Adrenal gland (tissue), 12 donors: ENCODE measurements around the gene MRGPRF. TPM values are rescaled to one million over a fixed set of nuclear protein-coding genes. Genes with fewer than 3 reads are reported as not detected.

ENCODE experiments used
- DNase-seq, 7 donors: peaks; one replicate each; pipeline ENCODE4 v3.0.0-alpha.2; 2019 to 2020
- H3K27ac ChIP-seq, 5 donors: fragments of 200-600 bp; sonication (generic) in 4 of 5; 1 replicate in 3 of 5; 2 replicates in 2 of 5; pipeline versions ENCODE4 v1.5.1 to v1.8.0; 2016 to 2020; ENCODE audit warnings: mild to moderate bottlenecking in 1 of 5
- H3K27me3 ChIP-seq: fragments of 200-600 bp; 2 replicates; pipeline ENCODE4 v1.8.0; 2021
- H3K36me3 ChIP-seq, 2 donors: fragments of 200-600 bp; replicated peaks in 1 of 2; 1 replicate in 1 of 2; 2 replicates in 1 of 2; pipeline versions ENCODE4 v1.5.1 to v1.8.0; 2018 to 2022
- H3K4me1 ChIP-seq, 2 donors: fragments of 200-600 bp; replicated peaks in 1 of 2; 1 replicate in 1 of 2; 2 replicates in 1 of 2; pipeline versions ENCODE4 v1.5.1 to v1.8.0; 2018 to 2021
- H3K4me3 ChIP-seq, 4 donors: fragments of 200-600 bp; sonication (generic) in 3 of 4; one replicate each; pipeline ENCODE4 v1.5.1; 2016 to 2018
- H3K9me3 ChIP-seq, 3 donors: fragments of 200-600 bp; sonication (generic) in 1 of 3; replicated peaks in 1 of 3; 1 replicate in 2 of 3; 2 replicates in 1 of 3; pipeline versions ENCODE4 v1.5.1 to v1.8.0; 2016 to 2021
- POLR2A ChIP-seq, 2 donors: fragments of 450-650 bp; IDR thresholded peaks; one replicate each; pipeline ENCODE4 v1.6.1; 2017; ENCODE audit warnings: antibody characterized with exemption in 2 of 2, mild to moderate bottlenecking in 2 of 2, moderate library complexity in 1 of 2
- WGBS, 4 donors: extraction: QIAGEN DNeasy Blood & Tissue Kit in 2 of 4; methylation state at CpG; one replicate each; pipeline versions ENCODE4 v1.1.5 to v1.1.7; 2013 to 2017; 5-methylcytosine and 5-hydroxymethylcytosine counted together
- intact Hi-C, 2 donors: fragments of 100-400 bp; cut with DNase I; formaldehyde crosslinking; loops; one replicate each; pipeline versions ENCODE4 v1.14.1 to v1.15.0; 2022 to 2023
- polyA plus RNA-seq, 3 donors: library from polyadenylated mRNA; stranded (reverse); fragments of 200-250 nt in 2 of 3; fragments of 350-450 nt in 1 of 3; fragmentation: Illumina TruSeq in 1 of 3; extraction: RNeasy Lipid Tissue Mini Kit (QIAGEN cat#74804) in 1 of 3; gene quantifications; one replicate each; pipeline ENCODE4 v1.2.3, GENCODE V29; 2013 to 2014
- total RNA-seq, 9 donors: library from RNA; depleted of rRNA in 4 of 9; stranded (reverse); fragments of >200 nt in 4 of 9; fragments of 120-200 nt in 1 of 9; fragmentation: NEBNext Ultra II Directional in 1 of 9; extraction: Animal tissue kit (Norgen Biotek cat#: 25700) in 1 of 9; gene quantifications; one replicate each; pipeline versions ENCODE4 v1.1.0 to v1.2.4, GENCODE V29; 2013 to 2023
- TF ChIP-seq, protein P1 (sequence below), 6 experiments: fragments of 450-650 bp in 4 of 6; fragments of 200-600 bp in 2 of 6; sonication (generic) in 1 of 6; IDR thresholded peaks; 1 replicate in 5 of 6; 2 replicates in 1 of 6; pipeline versions ENCODE4 v1.5.1 to v1.8.0; 2016 to 2021; ENCODE audit warnings: antibody characterized with exemption in 6 of 6, mild to moderate bottlenecking in 2 of 6, moderate library complexity in 1 of 6
- donor health status: healthy with polysubstance abuse.
- donor health status: Bipolar disorder and iron deficiency.
- donor health status: DM: yes; HTN: yes; CAD: no.
- donor health status: DM: no; HTN: no; CAD: no.
- donor health status: DM: no; HTN: no; CAD: no.
- donor health status: DM: yes; HTN: yes; CAD: no.

The MRGPRF gene
- total and polyA plus RNA-seq, 12 donors = 0.33 to 14.6 (median 4.3) TPM

DNA sequence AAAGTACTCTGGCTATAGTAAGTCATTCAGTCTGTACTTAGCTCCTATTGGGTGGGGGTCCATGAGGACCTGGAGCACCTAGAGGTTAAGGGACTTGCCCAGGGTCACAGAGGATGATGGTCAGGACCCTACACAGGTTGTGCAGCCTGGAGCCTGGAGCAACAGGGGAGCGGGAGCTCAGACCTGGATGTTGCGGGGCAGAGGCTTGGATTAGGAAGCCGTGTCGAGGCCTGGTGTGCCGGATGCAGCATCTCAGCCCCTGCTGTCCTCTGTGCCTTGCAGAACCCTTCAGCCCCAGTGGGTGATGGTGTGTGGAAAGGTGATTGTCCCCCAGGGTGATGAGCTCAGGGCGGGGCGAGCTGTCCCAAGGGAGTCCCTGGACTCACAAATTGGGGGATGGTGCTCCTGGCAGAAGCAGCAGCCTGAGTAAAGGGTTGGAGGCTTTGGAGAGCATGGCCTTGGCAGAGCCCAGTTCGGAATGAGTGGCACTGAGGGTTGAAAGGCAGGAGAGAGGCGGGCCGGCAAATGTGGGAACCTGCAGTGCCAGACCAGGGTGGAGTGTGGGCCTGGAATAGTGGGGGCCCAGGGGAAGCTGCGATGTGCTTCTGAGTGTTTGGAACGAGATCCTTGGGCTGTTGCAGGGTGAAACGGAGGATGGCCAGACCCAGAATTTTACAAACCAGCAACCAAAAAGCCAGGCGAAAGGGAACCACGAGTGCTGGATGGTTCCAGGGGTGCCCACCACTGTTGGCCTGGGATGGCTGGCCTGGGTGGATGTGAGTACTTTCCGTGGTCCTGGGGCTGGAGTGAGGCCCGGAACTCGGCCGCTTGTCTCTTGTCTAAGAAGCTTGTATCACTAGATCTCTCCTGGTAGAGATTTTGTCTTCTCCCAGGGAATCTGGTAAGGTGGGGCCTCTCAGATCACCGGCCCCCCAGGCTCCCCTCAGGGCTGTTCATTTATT lies 38.6 kb upstream of the MRGPRF start:
- Histone ChIP-seq H3K4me3 (no peak overlapping the region), H3K36me3 (peaks cover 0 to 6% of the 10 kb centered on the region in 2 donors), H3K27ac (peak overlapping the region in 3 of 5 donors; percentile 25 to 94 (median 37)), H3K4me1 (peaks cover 4 to 36% of the 10 kb centered on the region in 2 donors), H3K9me3 (no peaks in the 10 kb centered on the region), H3K27me3 (no peaks in the 10 kb centered on the region)
- intact Hi-C loops = no loop called here
- 60 to 74% (median 70%) methylated on average over 9 to 20 of the region's 20 CpGs for WGBS, 4 donors
- TF ChIP-seq POLR2A (IDR thresholded peaks at IDR 0.05) = no peak
- TF ChIP-seq, protein P1, sequence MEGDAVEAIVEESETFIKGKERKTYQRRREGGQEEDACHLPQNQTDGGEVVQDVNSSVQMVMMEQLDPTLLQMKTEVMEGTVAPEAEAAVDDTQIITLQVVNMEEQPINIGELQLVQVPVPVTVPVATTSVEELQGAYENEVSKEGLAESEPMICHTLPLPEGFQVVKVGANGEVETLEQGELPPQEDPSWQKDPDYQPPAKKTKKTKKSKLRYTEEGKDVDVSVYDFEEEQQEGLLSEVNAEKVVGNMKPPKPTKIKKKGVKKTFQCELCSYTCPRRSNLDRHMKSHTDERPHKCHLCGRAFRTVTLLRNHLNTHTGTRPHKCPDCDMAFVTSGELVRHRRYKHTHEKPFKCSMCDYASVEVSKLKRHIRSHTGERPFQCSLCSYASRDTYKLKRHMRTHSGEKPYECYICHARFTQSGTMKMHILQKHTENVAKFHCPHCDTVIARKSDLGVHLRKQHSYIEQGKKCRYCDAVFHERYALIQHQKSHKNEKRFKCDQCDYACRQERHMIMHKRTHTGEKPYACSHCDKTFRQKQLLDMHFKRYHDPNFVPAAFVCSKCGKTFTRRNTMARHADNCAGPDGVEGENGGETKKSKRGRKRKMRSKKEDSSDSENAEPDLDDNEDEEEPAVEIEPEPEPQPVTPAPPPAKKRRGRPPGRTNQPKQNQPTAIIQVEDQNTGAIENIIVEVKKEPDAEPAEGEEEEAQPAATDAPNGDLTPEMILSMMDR (IDR thresholded peaks at IDR 0.05) = no peak
- peak; percentile 46 to 78 (median 73) for DNase-seq

DNA sequence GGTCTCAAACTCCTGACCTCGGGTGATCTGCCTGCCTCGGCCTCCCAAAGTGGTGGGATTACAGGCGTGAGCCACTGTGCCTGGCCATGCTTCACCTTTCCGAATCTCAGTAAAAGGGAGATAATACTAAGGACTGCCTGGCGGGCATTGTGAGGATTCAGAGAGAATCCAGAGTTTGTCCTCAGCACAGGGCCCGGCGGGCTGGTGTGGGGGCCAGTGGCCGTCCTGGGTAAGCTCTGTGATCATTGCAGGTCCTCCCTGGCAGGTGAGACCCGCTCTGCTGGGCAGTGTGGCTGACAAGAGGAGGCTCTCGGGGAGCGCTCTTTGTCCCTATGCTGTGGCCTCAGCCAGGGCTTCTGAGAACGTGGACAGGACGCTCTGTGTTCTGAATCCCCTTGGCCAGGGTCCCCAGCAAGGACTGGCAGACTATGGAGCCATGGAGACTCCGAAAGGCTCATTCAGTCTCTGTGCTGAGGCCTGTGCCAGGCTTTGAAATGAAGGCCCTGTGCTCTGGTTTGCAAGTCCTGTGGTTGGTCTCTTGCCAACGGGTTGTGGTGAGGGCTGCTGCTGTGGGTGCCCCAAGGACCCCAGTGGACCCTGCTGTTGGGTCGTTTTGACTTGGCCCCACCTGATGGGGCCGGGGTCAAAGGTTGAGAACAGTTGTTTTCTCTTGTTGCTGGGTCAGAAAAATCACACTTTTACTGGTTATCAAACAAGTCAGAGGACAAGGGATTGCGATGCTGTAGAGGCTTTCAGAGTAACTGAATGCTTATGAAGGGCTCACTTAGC lies 37.7 kb upstream of the MRGPRF start:
- H3K27me3 ChIP-seq = no peaks in the 10 kb centered on the region
- peaks cover 0 to 6% of the 10 kb centered on the region in 2 donors for H3K36me3 ChIP-seq
- WGBS, 4 donors = 78 to 85% (median 82%) methylated on average over 12 to 18 of the region's 18 CpGs
- intact Hi-C loops = no loop called here
- peaks cover 4 to 36% of the 10 kb centered on the region in 2 donors for H3K4me1 ChIP-seq
- no peak overlapping the region for H3K4me3 ChIP-seq
- H3K9me3 ChIP-seq = no peaks in the 10 kb centered on the region
- TF ChIP-seq POLR2A (IDR thresholded peaks at IDR 0.05) = no peak
- TF ChIP-seq, protein P1 (IDR thresholded peaks at IDR 0.05) = no peak
- peak overlapping the region in 3 of 5 donors; percentile 25 to 94 (median 37) for H3K27ac ChIP-seq
- peak in 1 of 7 donors; percentile 14 for DNase-seq

DNA sequence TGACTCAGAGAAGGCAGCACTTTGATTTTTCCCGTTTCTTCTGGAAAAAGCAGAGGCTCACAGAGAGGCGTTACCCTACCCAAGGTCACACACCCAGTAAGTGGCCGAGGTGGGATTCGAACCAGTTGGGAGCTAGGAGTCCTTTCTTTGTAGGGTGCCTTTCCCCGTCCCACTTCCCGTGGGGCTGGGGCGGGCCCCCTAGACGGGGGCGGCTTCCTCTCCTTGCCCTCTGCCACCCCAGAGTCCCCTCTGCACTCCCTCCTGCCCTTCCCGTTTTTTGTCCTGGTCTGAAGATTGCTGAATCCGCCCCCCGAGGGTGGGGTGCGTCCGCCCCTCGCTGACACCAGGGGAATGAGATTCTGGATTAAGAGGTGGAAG lies 36.4 kb upstream of the MRGPRF start:
- WGBS, 4 donors = 14 to 22% (median 19%) methylated on average over 13 to 15 of the region's 15 CpGs

DNA sequence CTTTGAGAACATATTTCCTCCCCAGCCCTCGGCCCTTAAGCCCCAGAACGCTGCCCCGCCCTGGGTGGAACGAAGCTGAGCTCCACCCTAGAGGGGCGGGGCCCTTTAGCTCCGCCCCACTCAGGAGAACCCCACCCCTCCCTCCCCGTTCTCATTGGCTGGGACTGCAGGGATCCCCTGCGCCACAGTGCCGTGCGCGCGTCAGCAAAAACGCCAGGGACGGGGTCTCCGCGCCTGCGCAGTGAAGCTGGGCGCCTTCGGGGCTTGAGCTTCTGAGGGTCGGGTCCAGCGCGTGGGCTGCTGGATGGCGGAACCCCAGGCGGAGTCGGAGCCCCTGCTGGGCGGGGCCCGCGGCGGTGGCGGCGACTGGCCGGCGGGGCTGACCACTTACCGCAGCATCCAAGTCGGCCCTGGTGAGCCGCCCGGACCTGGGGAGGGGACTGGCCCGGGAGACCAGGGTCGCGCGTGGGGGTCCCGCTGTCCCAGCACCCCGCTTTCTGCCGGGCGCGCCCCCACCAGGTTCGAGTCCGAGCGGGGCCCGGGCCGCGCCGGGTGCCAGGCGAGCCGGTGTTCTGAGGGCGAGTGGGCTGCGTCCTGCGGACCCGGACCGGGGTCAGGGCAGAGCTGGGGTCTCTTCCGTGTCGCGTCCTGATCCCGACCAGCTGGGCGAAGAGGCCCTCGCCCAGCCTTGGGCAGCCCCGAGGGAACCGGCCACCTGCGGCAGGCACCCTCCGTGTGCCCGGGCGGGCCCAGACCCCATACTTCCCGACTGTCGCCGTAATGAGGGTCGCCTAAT lies 35.8 kb upstream of the MRGPRF start, which contains the start of gene TPCN2:
TPCN2 (plus strand) TSS at position 239 of the 796 bp plus-strand sequence; CDS start at position 305, 66 bp downstream.
- Histone ChIP-seq H3K36me3 (no peaks in the 10 kb centered on the region), H3K4me3 (peak within 1 kb of the TSS; percentile 60 to 90 (median 86)), H3K9me3 (no peaks in the 10 kb centered on the region), H3K27ac (peak within 1 kb of the TSS; percentile 39 to 94 (median 74)), H3K4me1 (peaks cover 4 to 36% of the 10 kb centered on the region in 2 donors), H3K27me3 (no peaks in the 10 kb centered on the region)
- WGBS, 4 donors = 0 to 4% (median 1%) methylated on average over 14 to 76 of the region's 76 CpGs
- intact Hi-C loops = no loop called here
- DNase-seq = peak; percentile 89 to 95 (median 91)
- peak; percentile 59 to 74 for TF ChIP-seq POLR2A (IDR thresholded peaks at IDR 0.05)
- TF ChIP-seq, protein P1 (IDR thresholded peaks at IDR 0.05) = peak in 1 of 6 experiments; percentile 3

More for the DNA sequence above, 36.4 kb upstream of the MRGPRF start:
- intact Hi-C loops = no loop called here
- Histone ChIP-seq H3K4me3 (peak overlapping the region; percentile 60 to 90 (median 86)), H3K36me3 (no peaks in the 10 kb centered on the region), H3K27ac (peak overlapping the region; percentile 39 to 94 (median 74)), H3K4me1 (peaks cover 4 to 36% of the 10 kb centered on the region in 2 donors), H3K27me3 (no peaks in the 10 kb centered on the region), H3K9me3 (no peaks in the 10 kb centered on the region)
- peak in 1 of 7 donors; percentile 16 for DNase-seq
- no peak for TF ChIP-seq POLR2A (IDR thresholded peaks at IDR 0.05)
